GM18505 (cell line): Measurements from ENCODE around the gene PLEKHB1.

Experiments used
- ATAC-seq: cut with Tn5 transposase; IDR thresholded peaks from one replicate; pipeline ENCODE4 v1.9.1; 2021; ENCODE audit not compliant: unreplicated experiment
- POLR2A ChIP-seq: IDR thresholded peaks from 4 replicates; pipeline ENCODE4 v1.6.1; 2011; ENCODE audit warnings: borderline replicate concordance; ENCODE audit not compliant: insufficient read depth, insufficient read length; ENCODE audit errors: extremely low read depth

Gene PLEKHB1

DNA sequence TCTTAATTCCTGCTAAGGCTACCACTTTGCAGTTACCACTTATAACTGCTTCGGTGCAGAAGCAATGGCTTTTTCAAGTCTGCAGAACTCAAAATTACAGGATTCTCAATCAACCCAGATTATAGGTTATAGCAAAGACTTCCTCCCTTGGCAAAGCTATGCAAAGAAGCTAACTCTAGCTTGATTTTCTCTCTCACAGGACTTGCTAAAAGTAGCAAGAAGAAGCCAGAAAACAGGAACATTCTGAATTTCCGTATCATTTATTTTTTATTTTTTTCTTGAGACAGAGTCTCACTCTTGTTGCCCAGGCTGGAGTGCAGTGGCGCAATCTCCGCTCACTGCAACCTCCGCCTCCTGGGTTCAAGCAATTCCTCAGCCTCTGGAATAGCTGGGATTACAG is 10.7 kb upstream of the PLEKHB1 start:
- TF ChIP-seq POLR2A: no peak
- ATAC-seq: no peak

DNA sequence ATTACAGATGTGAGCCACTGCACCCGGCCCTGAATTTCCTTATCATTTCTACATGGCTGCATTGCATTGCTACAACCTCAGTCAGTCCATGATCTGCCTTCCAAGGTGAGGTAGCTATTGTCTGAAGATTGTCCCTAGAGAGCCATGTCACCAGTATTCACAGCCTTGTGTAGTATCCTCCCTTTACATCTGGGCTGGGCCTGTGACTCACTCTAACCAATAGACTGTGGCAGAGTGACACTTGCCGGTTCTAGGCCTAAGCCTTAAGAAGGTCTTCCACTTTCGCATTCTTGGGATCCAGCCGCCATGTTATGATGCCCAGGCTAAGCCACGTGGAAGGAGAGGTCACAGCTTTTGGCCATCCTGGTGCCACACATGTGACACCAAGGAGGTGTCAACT is 10.1 kb upstream of the PLEKHB1 start:
- no peak for ATAC-seq
- no peak for TF ChIP-seq POLR2A

DNA sequence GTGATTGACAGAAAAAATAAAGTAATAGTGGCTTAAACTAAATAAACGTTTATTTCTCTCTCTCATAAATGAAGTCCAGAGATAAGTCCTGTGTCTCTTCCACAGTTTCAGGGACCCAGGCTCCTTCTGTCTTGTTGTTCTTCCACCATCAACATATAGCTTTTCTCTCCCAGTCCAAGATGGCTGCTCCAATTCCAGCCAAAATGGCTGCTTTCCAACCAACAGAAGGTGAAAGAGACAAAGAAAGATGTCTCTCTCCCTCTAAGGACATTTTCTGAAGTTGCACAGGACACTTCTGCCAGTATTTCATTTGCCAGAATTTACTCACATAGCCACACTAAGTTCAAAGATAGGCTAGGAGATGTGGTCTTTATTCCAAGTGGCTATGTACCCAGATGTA is 9.4 kb upstream of the PLEKHB1 start:
- ATAC-seq: no peak
- TF ChIP-seq POLR2A: no peak

DNA sequence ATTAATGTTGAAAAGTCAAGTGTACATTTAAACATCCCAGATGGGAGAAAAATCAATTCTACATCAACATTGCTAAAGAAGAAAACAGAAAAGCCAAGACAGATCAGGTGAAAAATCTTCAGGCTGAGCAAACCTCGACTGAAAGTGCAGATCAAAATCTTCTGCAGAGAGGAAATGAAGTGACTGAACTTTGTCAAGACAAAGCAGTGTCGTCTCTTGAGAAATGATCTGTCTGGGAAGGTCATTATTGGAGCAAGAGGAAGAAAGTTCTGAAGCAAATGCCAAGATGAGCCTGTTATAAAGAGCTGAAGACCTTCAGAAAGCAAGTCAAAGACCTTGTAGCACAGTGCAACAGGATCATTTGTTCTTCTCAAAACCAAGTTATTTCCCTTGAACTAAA is 5.8 kb upstream of the PLEKHB1 start:
- no peak for TF ChIP-seq POLR2A
- no peak for ATAC-seq

DNA sequence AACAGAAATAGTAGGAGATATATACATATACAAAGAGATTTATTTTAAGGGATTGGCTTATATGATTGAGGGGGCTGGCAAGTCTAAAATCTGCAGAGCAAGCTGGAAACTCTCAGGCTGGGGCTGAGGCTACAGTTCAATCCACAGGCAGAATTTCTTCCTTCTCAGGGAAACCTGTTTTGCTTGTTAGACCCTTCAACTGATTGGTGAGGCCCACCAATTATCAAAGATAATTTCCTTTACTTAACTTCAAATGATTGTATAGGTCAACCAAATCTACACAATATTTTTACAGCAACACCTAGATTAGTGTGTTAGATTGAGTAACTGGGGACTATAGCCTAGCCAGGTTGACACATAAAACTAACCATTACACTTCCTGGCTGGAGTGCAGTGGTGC is 4.7 kb upstream of the PLEKHB1 start:
- ATAC-seq: no peak
- no peak for TF ChIP-seq POLR2A

DNA sequence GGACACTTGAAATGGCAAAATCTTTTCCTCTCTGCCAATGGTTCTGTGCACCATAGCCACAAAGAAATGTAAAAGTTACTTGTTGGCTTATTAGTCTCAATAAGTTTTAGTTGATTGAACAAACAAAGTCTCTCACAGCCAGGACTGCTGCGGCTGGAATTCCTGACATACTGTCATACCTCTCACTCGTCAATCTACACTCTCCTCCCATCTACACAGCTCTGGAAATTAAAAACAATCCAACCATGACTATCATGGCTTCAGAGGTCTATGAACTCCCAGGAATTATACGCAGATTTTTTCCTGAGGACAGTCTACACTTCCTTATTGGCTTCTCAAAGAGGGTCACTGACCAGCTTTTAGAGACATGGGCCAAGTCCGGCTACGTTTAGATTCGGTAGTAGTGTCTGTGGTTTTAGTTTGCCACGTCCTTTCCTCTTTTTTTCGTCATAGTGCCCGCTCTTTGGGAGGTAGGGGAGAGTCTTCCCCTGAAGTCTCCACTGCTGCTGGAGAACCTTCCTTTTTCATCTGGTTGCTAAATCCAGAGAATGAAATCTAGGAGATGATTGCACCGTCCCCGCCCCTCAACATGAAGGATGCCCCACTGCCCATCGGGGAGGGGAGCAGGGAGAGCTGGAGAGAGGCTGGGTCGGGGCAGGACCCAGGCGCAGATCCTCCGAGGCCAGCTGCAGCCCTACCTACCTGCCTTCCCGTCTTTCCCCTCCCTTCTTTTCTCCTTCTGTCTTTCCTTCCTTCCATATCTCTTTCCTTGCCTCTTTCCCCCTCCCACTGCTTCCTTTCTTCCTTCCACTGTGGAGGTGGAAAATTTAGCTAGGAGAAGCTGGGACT is 1.0 kb upstream of the PLEKHB1 start:
- TF ChIP-seq POLR2A: no peak
- ATAC-seq: no peak

DNA sequence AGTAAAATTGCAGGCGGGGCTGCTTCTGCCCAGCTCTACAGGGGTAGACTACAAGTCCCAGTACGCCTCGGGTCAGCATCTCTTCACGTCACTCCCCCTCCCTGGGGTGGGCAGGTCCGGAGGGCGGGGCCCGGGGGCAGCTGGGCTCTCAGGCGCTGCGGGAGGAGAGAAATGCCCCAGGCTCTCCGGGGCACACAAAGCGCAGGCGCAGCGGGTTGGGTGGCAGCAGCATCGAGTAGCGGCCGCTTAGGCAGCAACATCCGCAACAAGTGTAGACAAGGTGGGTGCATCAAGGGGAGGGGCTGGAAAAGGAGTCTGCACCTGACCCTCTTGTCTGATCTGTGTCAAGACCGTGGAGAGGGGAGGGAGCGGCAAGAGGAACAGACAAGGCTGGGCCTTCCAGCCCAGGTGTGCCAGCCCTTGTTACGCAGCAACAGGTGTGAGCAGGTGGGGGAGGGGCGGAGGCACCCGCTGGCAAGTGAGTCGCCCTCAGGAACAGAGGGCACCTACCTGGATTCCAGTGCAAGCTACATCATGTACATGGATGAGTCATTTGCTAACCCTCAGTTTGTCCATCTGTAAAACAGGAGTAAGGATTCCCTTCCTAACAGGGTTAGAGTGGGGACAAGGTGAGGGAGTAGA is 1.2 kb downstream of the PLEKHB1 start:
- no peak for TF ChIP-seq POLR2A
- ATAC-seq: peak; percentile 74

DNA sequence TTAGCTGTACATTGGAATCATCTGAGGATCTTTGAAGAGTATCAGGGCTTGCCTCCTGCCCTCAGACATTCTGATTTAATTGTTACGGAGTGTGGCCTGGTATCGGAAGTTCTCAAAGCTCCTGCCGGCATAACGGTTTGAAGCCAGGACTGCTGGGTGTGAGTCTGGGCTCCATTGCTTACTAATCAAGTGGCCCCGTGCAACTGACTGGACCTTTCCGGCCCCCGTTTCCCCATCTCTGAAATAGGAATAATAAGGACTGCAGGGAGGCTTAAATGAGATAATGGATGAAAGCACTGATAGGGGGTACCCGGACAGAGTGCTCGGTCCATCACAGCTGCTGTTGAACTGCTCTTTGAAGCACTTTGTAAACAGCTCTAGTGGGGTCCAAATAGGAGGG is 1.7 kb downstream of the PLEKHB1 start:
- no peak for TF ChIP-seq POLR2A
- no peak for ATAC-seq

DNA sequence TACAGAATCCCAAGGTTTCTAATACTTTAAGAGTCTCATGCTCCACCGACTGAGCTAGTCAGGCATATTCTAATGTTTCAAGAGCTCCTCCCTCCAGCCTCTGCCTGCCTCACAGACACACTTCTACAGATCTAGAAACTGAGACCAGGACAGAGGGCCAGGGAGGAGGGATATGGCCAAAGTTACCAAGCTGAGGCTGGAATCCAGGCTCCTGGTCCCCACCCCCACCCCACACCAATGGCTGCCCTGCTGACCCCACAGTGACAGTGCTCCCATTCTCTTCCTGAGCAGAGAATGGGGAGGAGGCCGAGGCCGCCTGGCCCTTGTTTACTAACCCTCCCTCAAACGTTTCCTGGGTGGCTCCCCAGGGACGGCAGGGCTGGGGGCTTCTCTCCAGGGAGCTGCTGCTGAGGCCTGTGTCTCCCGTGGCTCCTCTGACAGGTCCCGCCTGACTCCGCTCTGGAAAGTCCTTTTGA is 2.2 kb downstream of the PLEKHB1 start:
- no peak for ATAC-seq
- no peak for TF ChIP-seq POLR2A

DNA sequence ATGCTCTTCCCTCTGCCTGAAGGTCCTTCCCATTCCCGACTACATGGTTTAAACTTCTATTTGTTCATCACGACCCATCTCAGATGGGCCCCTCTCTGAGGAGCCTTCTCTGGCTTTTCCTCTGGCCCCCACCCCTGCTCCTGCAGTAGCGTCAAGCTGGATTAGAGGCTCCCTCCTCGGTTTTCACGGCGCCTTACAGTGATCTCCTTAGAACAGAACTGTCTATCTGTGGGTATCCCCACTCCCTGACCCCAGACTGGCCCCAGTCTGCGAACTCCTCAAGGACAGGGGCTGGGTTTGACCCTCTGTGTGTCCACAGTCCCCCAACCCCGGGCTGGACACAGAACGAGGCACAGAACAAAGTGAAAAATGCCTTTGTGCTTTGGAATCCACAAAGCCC is 2.8 kb downstream of the PLEKHB1 start:
- TF ChIP-seq POLR2A: no peak
- no peak for ATAC-seq

DNA sequence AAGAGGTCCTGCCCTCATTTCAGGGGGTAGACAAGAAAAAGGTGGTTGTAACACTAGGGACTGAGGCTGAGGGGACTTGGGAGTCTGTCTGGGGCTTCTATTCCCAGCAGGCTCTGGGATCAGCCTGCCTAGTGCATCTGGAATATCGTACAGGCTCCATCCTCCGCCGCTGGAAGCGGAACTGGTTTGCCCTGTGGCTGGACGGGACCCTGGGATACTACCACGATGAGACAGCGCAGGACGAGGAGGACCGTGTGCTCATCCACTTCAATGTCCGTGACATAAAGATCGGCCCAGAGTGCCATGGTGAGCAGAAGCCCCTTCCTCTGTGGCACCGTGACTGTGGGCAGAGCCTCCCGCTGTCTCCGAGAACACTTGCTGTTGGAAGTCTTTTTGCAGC is 4.0 kb downstream of the PLEKHB1 start:
- TF ChIP-seq POLR2A: no peak
- no peak for ATAC-seq

DNA sequence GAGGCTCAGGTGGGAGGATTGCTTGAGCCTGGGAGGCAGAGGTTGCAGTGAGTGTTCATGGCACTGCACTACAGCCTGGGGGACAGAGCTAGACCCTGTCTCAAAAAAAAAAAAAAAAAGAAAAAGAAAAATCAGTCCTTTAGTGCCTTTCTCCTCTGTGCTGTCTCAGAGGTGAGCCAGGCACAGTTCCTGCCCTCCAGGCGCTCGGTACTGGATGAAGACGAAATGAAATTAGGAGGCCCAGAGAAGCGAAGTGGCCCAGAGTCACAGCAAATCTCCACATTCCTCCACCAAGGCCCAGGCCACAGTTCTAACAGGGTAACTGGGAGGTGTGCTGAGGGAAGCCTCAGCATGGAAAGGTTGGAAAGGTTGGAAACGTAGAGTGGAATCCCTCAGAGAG is 4.9 kb downstream of the PLEKHB1 start:
- ATAC-seq: no peak
- TF ChIP-seq POLR2A: no peak

DNA sequence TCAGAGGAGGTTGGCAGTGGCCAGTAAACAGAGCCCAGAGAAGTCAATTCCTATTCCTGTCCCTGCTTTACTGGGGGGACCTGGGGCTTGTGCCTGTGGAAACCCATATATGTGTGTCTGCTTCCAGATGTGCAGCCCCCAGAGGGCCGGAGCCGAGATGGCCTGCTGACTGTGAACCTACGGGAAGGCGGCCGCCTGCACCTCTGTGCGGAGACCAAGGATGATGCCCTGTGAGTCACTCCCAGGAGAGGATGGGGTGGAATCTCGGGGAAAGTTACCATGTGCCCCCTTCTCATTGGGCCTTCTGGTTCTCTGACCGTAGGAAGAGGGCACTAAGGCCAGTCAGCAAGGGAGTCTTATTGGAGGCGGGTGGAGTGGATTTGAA is 5.3 kb downstream of the PLEKHB1 start:
- TF ChIP-seq POLR2A: no peak
- ATAC-seq: no peak

DNA sequence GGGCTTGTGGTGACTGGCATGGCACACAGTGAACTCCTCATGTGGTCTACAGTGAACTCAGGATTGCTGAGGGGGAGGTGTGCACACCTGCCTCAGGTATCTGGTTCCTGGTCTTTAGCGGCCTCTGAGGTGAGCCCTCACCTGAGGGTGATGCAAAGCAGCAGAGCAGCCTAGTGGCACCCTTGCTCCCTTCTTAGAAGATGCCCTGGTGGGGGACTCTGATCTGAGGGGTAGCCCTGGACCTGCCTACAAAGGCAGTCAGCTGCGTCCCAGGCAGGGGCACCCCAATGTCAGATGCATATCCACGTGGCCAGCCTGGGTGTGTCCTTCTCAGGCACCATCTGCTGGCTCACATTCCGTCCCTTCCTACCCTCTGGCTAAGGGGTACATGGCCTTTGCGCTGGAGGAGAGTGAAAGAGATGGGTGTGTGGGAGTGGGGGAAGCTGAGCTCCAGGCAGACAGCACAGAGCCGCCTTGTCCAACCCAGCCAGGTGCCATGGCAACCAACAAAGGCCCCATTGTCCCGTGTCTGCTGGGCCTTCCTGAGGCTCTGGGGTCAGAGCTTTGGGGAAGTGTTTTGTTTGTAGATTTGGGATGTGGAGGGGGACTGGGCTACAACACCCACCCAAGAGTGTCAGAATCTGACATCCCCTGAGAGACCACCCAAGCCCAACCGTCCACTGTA is 5.8 kb downstream of the PLEKHB1 start:
- no peak for TF ChIP-seq POLR2A
- no peak for ATAC-seq
